ENCODE measurements around the gene AGRN.
"Not testable (repeated sequence)": the region's sequence is repeated elsewhere in the genome, so short reads cannot be mapped to it uniquely, and the experiment has no call there.

The AGRN gene

DNA sequence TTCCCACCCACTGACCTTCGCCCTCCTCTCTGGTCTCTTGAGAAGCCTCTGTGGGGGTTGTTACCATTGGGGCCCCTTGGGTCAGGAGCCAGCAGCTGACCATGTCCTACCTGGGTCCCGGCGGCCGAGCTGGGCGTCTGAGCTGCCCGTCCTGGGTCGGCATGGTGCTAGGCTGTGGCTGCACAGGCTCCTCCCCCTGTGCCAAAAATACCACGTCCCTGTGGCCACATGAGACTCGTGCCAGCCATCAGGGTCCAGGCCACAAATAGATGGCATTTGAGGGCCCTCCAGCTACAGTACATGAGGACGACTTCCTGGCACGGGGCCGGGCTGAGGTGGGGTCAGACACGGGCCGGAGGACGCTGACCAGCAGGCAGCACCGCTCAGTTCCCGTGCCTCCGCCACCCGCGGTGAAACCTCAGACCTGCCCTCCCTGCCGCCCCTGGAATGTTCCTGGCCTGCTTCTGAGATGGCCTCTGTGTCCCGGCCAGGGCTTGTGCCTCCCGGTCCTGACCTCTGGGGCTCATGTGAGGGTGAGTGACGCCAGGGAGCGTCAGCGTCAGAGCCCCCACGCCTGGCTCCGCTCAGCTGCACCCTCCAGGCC lies 37.9 kb upstream of the AGRN start, which contains the start of gene PERM1:
PERM1 (minus strand) TSS at position 139 of the 604 bp plus-strand sequence. CDS start 1,064 bp downstream, outside the sequence.
- no peak for DNase-seq (ENCODE audit: low read depth)

DNA sequence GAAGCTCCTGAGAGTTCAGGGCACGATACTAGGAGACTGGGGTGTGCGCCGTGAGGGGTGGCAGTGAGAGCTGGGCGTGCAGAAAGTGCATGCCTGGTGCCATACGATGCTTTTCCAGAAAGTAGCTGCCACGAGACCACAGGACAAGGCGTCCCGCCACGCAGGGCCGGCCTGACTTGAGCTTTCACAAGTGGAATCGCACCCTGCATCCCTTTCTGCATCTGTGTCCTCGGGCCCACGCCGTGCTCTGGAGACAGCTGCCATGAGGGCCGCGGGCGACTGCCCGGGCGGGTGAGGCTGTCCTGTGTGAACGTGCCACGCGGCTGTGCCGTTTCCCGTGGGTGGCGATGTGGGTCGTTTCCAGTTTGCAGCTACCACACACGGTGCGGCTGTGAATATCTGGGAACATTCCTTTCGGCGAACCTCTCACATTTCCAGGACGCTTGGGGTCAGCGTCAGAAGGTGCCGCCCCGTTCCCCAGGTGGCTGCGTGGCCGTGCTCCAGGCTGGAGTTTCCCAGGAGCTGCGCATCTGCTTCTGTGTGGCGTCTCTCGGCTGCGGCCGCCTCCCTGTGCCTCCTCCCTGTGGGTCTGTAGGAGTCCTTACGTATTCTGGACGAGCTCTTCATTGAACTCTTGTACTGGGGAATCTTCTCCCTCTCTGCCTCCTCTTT lies 37.0 kb upstream of the AGRN start:
- no peak for DNase-seq (ENCODE audit: low read depth)

DNA sequence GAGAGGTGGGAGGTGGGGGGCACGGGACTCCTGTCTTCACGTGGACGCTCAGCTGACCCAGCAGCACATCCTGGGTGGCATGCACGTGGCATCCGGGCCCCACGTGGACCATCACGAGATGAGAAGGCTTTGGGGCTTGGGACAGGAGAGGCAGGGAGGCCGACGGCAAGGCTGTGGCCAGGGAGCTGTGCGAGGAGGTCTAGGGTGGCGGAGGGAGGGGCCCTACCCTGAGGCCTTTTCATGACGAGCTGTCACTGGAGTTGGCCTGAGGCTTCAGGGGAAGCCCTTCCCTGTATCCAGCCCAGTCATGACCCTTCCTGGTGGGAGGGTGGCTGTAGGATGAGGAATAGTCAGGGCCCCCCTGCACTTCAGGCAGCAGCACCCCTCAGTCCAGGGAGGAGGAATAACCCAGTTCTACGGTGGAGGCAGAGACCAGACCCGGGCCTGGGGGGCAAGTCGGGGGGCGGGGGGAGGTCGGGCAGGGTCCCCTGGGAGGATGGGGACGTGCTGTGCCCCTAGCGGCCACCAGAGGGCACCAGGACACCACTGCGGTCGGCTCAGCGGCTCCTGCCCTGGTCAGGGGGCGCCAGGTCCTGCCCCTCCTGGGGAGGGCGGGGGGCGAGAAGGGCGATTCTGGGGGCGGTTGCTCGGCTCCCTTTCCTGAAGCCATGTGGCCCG lies 36.0 kb upstream of the AGRN start:
- DNase-seq (ENCODE audit: low read depth), result no peak

DNA sequence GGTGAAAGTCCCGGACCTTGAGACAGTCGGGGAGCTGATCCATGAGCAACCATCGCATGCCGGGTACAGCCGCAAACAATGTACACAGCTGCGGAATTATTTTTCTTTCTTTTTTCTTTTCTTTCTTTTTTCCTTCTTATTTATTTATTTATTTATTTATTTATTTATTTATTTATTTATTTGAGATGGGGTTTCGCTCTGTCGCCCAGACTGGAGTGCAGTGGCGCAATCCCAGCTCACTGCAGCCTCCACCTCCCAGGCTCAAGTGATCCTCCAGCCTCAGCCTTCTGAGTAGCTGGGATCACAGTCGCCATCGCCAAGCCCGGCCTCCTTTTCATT lies 35.5 kb upstream of the AGRN start:
- DNase-seq (ENCODE audit: low read depth), result no peak

DNA sequence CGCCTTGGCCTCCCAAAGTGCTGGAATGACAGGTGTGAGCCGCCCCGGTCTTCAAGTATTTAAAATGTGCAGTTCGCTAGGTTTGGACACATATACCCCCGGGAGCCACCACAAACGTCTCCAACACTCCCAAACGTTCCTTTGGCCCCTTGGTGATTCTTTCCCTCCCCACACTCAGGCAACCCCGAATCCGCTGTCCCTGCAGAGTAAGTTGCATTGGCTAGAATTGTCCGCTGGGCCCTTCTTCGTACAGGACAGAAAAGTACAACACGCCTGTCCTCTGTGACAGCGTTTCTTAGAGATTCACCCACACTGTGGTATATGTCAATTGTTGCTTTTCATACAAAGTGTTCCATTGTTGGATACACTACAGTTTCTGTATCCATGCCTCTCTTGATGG lies 34.8 kb upstream of the AGRN start:
- no peak for DNase-seq (ENCODE audit: low read depth)

DNA sequence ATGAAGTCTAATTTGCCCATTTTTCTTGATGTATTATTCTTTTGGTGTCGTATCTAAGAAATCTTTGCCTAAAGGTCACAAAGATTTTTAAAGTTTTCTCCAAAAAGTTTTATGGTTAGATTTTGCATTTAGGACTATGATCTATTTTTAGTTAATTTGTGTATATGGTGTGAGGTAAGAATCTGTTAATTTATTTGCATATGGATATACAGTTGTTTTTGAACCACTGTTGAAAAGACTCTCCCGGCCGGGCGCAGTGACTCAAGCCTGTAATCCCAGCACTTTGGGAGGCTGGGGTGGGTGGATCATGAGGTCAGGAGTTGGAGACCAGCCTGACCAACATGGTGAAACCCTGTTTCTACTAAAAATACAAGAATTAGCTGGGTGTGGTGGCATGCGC lies 31.9 kb upstream of the AGRN start:
- not testable (repeated sequence) for DNase-seq (ENCODE audit: low read depth)

DNA sequence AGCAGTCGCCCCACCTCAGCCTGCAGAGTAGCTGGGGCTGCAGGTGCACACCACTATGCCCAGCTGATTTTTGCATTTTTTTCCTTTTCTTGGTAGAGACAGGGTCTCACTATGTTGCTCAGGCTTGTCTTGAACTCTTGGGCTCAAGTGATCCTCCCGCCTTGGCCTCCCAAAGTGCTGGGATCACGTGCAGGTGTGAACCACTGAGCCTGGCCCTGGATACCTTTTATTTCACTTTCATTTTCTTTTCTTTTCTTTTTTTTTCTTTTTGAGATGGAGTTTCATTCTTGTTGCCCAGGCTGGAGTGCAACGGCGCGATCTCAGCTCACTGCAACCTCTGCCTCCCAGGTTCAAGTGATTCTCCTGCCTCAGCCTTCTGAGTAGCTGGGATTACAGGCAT lies 28.6 kb upstream of the AGRN start:
- not testable (repeated sequence) for DNase-seq (ENCODE audit: low read depth)

DNA sequence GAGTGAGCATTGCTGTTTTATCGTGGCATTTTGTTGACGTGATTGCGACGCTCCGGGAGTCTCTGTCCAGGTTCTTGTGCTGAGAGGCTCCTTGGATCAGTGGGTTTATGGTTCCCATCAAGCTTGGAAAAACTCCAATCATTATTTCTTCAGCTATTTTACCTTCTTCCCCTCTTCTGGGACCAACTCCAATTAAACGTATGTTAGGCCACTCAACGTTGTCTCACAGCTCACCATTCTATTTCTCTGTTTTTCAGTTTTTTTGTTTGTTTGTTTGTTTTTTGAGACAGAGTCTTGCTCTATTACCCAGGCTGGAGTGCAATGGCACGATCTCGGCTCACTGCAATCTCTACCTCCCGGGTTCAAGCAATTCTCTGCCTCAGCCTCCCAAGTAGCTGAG lies 28.0 kb upstream of the AGRN start:
- no peak for DNase-seq (ENCODE audit: low read depth)

DNA sequence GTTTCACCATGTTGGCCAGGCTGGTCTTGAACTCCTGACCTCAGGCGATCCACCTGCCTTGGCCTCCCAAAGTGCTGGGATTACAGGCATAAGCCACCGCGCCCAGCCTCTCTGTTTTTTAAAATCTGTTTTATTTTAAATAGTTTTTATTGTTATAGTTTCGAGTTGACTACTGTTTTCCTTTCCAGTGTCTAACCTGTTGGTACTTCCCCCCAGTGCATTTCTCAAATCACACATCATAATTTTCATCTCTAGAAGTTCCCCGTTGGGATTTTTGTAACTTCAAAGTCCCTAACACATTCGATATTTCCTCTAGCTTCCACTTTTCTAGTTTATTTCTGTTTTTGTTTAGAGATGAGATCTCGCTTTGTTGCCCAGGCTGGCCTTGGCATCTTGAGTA lies 27.6 kb upstream of the AGRN start:
- no peak for DNase-seq (ENCODE audit: low read depth)

DNA sequence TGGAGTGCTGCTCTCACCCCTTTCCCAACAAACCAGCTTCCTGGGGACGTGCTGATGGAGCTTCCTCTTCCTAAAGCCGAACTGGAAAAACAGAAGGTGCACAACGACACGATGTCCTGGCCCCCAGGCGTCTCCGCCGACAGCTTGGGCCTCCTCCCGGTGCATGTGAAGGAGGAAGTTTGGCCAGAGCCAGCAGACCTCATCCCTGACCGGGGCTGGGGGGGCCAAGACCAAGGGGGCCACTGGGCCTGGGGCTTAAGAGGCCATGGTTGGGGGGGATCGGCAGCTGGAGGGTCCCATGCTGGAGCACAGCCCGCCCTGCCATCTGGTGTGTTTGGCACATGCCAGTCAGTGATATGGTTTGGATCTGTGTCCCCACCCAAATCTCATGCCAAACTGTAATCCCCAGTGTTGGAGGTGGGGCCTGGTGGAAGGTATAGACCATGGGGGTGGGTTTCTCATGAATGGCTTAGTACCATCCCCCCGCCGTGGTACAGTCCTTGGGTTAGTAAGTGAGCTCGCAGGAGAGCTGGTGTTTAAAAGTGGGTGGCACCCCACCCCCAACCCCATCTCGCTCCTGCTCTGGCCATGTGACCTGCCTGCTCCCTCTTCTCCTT lies 26.4 kb upstream of the AGRN start:
- DNase-seq (ENCODE audit: low read depth), result no peak

DNA sequence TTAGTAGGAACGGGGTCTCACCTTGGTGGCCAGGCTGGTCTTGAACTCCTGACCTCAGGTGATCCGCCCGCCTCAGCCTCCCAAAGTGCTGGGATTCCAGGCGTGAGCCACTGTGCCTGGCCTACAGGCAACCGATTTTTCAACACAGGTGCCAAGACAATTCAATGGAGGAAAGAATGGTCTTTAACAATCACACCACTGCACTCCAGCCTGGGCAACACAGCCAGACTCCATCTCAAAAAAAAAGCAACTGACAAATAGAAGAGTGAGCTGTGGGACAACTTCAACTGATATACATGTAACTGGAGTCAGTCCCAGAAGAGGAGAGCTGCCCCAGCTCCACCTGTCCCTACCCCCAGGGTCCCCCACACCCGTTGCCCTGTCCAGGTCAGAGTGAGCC lies 25.4 kb upstream of the AGRN start:
- DNase-seq (ENCODE audit: low read depth), result not testable (repeated sequence)

DNA sequence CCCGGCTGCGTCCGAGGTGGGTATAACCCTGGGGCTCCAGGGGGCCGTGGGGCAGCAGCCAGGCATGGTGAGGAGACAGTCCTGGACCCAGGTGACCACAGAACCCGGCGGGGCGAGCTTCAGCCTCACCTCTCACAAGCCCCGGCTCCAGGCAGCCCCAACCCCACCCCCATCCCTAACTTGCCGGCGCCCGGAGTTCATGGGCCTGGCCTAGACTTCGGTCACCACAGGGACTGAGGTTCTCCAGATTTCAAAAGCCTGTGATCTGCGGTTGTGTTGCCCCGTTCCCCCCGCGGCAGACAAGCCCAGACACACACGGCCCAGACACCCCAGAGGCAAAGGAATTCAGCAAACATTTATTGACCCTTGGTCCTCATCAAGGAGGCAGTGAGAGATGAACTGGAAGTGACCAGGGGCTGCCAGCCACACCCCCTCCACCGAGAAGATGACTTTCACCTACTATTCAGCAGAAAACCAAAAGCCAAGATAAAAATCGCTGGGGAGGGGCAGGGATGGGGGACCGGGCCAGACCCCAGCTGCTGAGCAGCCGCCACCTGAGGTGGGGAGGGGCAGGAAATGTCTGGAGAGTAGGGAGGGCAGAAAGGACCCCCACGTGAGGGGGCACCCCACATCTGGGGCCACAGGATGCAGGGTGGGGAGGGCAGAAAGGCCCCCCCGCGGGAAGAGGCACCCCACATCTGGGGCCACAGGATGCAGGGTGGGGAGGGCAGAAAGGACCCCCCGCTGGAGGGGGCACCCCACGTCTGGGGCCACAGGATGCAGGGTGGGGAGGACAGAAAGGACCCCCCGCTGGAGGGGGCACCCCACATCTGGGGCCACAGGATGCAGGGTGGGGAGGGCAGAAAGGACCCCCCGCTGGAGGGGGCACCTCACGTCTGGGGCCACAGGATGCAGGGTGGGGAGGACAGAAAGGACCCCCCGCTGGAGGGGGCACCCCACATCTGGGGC lies 24.0 kb upstream of the AGRN start:
- DNase-seq (ENCODE audit: low read depth), result no peak

DNA sequence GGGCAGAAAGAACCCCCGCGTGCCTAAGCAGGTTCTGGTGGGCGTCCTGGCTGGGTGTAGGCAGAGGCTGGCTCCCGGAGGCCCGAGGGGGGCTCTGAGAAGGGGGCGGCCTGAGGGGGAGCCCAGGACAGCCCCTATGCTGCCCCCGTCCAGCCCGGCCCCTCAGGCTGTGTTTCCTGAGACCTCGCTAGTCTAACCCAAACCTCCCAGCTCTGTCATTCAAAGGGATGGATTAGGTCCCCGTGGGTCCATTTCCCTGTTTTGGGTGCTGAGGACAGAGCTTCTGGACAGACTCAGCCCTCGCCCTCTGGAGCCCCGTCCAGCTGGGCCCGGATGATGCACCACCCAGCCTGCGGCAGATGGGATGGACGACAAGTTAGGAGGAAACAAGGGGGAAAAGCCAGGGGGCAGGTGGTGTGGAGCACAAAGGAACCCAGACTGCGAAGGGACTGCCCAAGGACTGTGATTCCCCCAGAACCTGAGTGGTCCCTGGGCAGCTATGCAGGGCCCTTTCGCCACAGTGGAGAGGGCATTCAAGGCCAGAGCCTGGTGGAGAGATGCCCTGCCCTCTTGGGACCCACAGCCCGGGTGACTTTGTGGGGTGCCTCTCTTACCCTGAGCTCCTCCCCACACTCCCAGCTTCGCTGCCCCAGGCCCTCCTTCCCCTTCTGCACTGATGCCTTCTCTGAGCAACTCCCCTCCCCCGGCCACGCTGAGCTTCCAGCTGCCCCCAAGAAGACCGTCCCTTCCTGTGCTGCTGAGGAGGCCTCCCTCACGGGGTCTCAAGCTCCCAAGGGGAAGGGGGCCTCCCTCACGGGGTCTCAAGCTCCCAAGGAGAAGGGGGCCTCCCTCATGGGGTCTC lies 22.8 kb upstream of the AGRN start:
- DNase-seq (ENCODE audit: low read depth), result no peak

DNA sequence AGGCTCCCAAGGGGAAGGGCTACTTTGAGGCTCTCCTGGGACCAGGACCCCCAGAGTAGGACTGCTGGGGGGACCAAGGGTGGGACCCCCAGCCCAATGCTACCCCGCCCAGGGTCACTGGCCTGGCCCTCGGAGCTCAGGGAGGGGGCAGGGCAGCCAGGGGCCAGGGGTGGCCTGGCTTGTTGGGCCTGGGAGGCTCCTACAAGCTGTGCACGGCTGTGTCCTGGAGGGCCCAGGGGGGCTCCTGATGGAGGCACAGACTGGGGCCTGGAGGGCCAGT lies 22.3 kb upstream of the AGRN start:
- no peak for DNase-seq (ENCODE audit: low read depth)

DNA sequence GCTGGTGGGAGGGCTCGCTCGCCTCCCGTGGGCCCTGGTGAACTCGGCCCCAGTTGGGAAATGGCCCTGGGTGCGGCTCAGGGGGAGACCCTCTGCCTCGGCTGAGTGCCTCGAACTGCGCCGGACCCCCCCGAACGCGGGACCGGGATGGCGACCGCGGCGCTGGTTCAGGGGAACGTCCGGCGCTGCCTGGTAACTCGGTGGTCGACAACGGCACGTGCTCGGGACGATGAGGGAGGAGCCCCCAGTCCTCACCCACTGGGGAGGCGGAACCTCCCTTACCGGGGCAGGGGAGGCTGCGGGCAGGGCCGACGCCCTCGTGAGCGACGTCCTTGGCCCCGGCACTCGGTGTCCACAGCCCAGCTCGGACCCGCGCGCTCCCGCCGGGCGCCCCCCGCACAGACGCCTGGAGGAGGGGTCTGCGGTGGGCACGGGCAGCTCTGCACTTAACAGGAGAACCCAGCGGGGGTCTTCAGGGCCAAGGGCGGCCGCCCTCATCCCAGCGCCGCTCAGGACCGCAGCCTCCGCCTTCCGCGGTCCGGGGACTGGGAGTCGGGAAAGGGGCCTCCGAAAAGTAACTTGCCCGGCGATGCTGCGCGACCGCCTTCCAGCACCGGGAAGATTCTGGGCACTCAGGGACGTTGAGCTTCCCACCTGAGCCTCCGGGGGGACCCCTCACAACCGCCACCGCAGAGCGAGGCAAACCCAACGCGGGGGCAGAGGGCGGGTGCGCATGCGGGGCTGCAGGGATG lies 21.8 kb upstream of the AGRN start:
- no peak for DNase-seq (ENCODE audit: low read depth)

DNA sequence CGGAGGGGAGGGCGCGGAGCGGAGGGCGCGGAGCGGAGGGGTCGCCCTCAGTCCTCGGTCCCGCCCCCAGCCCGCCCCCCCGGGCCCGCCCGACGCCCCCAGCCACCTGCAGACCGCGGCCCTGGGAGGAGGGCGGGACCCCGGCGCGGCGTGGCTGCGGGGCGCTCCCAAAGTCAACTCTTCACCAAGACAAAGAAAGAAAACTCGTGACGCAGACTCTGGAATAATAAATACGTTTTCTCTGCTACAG lies 21.2 kb upstream of the AGRN start:
- DNase-seq (ENCODE audit: low read depth), result no peak

DNA sequence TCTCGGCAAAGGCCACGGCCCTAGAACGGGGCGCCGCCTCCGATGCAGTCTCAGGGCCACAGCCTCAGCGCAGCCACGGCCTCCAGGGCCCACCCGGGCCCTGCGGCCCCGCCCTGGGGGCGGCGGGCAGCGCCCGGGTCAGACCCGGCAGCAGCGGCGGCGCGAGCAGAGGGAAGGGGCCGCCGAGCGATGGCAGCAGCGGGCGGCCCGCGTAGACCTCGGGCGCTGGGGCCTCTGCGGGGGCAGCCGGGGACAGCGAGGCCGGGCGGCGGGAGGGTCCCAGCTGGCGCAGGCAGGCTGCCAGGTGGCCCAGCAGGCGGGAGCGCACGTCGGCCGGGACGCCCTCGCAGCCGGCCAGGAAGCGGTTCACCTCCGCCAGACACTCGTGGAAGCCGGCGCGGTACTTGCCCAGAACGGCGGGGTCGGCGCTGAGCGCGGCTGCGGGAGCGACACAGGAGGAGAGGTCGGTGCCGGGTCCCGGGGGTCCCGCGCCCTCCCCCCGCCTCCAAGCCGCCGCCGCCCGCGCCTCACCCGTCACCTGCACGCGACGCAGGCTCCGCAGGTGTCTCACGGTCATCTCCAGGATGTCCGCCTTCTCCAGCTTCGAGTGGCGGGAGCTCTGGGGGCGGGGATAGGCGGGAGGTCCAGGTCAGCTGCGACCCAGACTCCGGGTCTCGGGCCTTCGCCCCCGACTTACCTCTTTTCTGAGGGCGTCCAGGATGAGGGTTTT lies 20.8 kb upstream of the AGRN start:
- DNase-seq (ENCODE audit: low read depth), result no peak

DNA sequence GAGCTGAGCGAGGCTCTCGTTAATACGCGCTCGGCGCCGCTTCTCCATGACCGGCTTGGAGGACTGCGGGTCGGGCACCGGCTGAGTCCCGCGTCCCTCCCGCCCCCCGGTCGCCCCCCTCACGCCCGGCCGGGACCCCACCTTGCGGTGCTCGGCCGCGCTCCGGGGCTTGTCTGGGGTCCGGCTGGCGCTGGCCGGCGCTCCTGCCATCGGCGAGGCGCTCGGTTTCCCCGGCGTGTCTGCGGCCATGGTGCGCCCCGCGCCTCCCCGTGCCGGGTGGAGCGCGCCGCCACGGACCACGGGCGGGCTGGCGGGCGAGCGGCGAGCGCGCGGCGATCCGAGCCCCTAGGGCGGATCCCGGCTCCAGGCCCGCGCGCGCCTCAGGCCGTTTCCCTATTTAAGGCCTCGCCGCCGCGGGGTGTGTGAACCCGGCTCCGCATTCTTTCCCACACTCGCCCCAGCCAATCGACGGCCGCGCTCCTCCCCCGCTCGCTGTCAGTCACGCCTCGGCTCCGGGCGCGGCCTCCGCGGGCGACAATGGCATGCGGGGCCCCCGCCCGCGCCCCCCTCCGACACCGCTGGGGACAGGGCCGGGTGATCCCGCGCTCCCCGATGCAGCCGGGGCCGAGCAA lies 20.1 kb upstream of the AGRN start, which contains the start of gene HES4:
HES4 (minus strand) TSS at position 373 of the 632 bp plus-strand sequence; CDS start at position 249, 124 bp downstream.
- DNase-seq (ENCODE audit: low read depth), result peak; percentile 82

DNA sequence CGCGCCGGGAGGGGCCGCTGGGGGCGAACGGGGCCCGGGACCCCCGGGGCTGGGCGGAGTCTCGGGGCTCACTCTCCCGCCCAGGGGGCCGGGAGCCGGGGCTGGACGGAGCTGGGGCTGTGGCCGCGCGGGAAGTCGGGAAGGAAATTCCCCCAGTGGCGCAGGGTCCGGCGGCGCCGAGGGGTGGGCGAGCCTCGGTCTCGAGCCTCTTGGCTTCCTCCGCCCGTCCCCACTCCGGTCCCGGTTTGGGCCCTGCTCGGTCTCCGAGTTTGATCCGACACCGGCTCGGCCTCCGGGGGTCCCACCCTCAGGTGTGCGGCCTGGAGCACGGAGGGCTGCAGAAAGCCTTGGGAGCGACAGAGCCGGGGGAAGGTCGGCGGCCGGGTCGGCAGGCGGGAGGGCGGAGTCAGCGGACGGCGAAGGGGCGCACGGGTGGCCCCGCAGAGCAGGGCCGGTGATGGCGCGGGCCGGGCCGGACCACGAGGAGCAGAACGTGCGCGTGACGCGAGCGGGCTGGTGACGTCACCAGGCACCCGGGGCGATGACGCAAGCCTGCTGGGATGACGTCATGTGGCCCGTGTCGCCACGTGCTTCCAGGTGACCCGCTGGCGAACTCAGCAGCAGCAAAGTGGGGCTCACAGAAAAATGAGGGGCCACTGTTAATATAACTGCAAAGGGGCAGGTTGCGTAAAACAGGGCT lies 19.4 kb upstream of the AGRN start:
- peak; percentile 79 for DNase-seq (ENCODE audit: low read depth)
